GM21825 (cell line): ENCODE measurements around the gene GM2A.

Source experiments
- ATAC-seq: cut with Tn5 transposase; IDR thresholded peaks from one replicate; pipeline ENCODE4 v1.9.1; 2021; ENCODE audit warnings: mild to moderate bottlenecking, moderate library complexity; ENCODE audit not compliant: unreplicated experiment

The GM2A gene

GRCh38 chr5:151252762-151253604 is at the start of gene GM2A:
TSS of gene GM2A (plus strand) at chr5:151253185. CDS start at chr5:151253217, 32 bp downstream.
- peak; percentile 87 for ATAC-seq

DNA sequence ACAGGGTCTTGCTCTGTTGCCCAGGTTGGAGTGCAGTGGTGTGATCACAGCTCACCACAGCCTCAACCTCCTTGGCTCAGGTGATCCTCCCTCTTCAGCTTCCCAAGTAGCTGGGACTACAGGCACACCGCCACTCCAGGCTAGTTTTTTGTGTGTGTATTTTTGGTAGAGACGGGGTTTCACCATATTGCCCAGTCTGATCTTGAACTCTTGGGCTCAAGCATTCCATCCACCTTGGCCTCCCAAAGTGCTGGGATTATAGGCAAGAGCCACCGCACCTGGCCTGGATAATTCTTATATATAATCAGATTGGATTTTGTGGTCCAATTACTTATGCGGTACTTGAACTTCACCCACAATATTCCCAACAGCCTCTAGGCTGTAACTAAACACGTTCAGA is 48.9 kb upstream of the GM2A start:
- no peak for ATAC-seq

DNA sequence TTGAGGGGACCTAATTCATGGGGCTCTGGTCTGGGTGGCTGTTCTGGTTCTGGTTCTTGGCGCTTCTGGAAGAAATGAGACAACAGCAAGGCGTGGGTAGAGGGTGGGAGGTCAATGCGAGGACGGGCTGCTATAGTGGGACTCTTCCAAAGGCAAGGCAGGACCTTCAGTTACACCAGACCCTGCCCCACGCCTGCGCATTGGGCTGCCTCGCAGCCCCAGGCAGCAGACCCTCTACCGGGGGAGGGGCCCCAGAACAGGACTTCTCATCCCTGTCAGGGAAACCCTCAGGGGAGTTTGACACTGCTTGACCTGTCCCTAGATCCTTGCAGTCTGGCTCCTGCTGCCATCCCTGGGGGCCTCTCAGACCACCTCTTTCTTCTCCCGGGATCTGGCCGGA is 47.6 kb upstream of the GM2A start:
- no peak for ATAC-seq

GRCh38 chr5:151208481-151208914 is 44.5 kb upstream of the GM2A start:
- no peak for ATAC-seq

GRCh38 chr5:151212406-151212798 is 40.6 kb upstream of the GM2A start:
- no peak for ATAC-seq

- ATAC-seq: peak; percentile 79
Observed at GRCh38 chr5:151213803-151214613, 39.0 kb upstream of the GM2A start.

DNA sequence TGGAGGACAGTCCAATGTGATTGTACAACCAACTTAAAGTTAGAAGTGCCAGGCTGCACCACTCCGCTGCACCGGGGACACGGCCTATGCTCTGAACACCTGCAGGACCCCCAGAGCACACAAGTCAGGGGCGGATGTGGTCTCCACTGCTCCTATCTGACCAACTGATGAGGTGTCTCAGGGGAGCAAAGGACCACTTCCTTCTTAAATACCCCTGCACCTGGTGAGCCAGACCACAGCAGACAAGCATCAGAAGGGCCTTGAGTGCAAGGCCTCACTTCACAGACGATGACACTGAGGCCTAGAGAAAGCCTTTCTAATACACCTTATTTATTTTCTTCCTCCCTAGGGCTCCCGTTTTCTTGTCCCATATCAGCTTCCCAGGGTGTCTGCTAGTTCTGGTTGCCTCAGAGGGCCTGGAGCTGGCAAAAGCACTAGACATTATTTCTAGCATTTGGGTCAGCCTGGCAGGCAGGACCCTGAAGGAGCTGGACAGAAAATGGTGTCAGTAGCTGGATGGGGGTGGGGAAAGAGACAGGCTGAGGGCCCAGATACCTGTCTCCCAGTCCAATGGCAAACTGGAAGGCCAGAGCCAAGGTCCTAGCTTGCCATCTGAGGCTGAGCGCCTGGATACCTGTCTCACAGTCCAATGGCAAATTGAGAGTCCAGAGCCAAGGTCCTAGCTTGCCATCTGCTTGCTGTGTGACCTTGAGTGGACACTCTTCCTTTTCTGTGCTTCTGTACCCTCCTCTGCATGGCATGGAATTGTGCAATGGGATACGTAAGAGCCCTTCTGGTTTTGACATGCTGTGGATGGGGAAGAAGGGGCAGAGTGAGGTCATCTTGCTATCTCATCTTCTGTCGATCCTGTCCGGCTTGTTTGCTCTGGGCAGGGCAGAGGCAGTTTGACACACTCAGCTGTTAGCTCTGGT is 38.1 kb upstream of the GM2A start:
- ATAC-seq: peak; percentile 60

DNA sequence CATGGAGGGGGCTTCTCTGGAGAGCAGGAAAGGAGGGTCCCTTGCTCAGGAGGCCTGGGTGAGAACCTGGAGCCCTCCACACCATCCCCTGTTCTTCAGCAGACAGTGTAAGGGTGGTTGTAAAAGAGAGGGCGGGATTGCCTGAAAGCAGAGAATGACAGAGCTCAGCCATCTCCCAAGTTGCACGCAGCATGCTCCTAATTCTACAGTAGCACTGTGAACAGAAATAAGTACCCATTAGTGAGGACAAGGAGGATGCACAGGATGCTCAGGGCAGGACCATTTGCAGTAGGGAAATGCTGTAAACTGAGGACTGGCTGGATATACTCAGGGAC is 37.5 kb upstream of the GM2A start:
- ATAC-seq: no peak

DNA sequence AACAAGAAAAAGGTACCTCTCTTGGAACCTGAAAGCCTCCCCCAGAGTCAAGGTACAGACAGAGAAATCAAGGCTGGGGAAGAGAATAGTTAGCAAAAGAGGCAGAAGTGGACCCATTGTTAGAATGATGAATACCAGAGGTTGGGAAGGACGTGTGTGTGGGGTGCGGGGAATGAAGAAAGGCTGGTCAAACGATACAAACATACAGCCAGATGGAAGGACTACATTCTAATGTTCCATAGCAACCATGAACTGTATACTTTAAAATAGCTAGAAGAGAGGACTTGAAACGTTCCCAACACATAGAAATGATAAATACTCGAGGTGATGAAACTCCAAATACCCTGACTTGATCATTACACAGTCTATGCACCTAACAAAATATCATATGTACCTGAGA is 36.2 kb upstream of the GM2A start:
- no peak for ATAC-seq

GRCh38 chr5:151218177-151218576 is 34.8 kb upstream of the GM2A start:
- ATAC-seq: no peak

GRCh38 chr5:151219138-151219537 is 33.8 kb upstream of the GM2A start:
- ATAC-seq: no peak

DNA sequence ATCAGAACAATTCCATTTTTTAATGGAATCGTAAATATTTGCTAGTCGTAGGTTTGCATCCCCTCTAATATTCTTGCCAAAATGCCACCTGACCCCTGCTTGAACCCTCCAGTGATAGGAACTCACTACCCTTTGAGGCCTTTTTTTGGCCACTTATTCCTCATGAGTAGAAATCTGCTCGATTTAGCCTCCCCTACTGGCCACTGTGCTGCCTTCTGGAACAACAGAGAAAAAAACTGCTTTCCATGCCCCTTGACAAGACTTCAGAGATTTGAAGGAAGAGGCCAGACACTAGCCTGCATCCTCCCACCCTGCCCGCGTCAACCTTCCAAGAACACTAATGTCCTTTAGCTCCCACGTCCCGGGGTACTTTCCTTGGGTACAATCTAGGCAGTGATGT is 33.2 kb upstream of the GM2A start:
- no peak for ATAC-seq

- no peak for ATAC-seq
Observed at GRCh38 chr5:151221574-151221973, 31.4 kb upstream of the GM2A start.

- ATAC-seq: no peak
Observed at GRCh38 chr5:151222054-151222789, 30.8 kb upstream of the GM2A start.

- peak; percentile 60 for ATAC-seq
Observed at GRCh38 chr5:151222790-151223446, 30.1 kb upstream of the GM2A start.

GRCh38 chr5:151223447-151224264 is 29.3 kb upstream of the GM2A start, which contains the start of gene CCDC69:
TSS of gene CCDC69 (minus strand) at chr5:151224092. CDS start at chr5:151223970, 122 bp downstream.
- ATAC-seq: peak; percentile 71

GRCh38 chr5:151224372-151224771 is 28.6 kb upstream of the GM2A start:
- ATAC-seq: no peak

DNA sequence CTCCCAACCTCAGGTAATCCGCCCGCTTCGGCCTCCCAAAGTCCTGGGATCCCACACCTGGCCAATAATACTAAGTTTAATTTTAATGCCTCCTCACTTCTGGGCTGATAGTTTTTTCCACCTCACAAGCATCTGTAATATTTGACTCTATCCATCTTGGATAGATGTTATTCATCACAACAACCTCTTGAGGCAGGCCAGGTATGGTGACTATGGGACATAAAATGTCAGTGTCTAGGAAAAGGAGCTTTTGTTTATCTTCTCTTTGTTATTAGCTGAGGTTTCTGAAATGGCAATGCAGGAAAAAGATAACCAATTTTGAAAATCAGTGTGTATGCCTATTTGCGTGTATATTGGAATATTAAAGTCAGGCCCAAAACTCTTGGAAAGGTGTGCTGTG is 27.9 kb upstream of the GM2A start:
- no peak for ATAC-seq

DNA sequence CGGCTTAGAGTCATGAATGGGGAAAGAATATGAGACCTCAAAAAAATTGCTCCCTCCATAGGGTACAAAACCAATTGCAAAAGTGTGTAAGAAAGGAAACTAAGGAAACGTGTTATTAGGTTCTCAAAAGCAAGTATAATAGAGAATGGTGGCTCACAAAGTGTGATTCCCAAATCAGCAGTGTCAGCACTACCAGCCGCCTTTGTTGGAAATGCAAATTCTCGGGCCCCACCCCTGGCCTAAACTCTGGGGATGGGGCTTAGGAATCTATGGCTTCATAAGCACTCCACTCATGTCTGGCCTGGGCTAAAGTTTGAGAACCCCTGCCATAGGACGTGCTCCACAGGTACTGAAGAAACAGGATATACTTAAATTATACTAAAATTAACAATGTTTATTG is 27.5 kb upstream of the GM2A start:
- no peak for ATAC-seq
